Fibroblast of skin of scalp (primary cell): ENCODE measurements around the gene MARCHF9.
A peak's percentile ranks its signal among the peaks of the same experiment; 100 is the strongest.

Experiments
- DNase-seq: peaks from one replicate; pipeline ENCODE4 v3.0.0-alpha.2; 2013

The MARCHF9 gene

DNA sequence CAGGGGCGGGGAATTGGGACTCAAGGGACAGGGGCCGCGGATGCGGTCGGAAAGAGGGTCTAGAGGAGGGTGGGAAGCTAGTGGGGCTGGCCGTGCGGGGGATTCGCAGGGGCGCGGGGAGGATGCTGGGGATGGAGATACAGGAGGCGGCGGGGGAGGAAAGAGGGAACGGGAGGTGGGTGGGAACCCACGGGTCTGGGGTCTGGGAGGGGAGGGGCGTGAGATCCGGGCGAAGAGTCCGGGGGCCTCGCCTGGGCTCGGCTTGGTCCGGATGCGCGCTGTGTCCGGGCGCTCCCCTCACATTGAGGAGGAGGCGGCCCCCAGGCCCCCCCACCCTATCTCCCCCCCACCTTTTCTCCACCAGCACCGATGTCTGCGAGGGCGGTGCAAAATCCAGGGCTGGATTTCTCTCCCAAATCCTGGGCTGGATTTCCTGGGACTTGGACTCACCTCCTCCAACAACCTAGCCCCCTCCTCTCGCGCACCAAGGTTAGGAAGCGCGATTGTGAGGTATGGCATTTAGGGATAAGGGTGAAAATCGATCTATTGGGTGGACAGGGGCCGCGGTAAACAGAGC is 16.2 kb upstream of the MARCHF9 start, which contains the start of gene AGAP2:
Gene AGAP2, minus strand, starts transcription at position 82 of the 577 bp plus-strand sequence. CDS start 496 bp downstream, outside the sequence.
- no peak for DNase-seq

DNA sequence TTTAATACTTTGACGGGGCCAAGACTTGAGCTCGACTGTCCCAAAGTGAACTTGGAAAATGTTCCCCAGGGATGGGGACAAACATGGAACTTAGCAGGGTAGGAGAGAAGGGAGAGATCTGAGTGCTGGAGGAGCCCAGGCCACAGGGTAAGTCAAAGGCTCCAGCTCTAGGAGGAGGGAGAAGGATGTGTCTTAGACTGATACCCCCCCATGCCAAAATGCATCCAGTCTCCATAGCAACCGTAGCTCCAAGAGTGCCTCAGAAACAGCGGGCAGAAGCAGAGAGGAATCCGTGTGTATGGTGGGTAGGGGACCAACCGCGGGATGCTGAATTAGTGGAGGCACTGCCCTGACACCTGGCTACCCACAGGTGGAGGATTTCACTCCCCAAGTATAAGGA is 15.5 kb upstream of the MARCHF9 start:
- no peak for DNase-seq

DNA sequence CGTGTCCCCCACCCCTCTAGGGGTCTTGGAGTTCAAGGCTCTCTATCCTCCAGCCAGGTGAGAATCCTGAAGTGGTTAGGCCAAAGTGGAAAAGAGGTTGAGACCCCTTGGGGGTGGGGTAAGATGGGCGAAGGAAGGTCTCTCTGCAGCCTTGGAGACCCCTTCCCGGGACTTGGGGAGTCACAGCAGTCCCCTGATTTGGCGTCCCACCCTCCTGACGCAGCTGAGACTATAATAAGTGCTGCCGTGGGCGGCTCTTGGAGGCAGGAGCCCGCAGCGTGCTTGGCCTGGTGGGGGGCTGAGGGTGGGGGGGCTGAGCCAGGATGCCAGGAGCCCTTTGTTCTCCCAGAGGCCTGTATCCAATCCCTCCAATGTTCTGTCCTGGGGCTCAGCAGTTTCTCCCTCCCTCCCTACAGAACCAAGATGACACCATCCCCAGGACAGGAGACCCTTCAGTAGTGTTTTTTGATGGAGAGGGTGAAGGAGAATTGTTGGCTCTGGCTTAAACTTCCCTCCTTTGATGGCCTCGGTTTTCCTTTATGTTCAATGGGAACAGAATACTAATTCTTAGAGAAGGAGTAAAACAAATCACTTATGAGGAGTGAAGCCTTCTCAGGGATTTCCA is 14.9 kb upstream of the MARCHF9 start:
- DNase-seq: no peak

DNA sequence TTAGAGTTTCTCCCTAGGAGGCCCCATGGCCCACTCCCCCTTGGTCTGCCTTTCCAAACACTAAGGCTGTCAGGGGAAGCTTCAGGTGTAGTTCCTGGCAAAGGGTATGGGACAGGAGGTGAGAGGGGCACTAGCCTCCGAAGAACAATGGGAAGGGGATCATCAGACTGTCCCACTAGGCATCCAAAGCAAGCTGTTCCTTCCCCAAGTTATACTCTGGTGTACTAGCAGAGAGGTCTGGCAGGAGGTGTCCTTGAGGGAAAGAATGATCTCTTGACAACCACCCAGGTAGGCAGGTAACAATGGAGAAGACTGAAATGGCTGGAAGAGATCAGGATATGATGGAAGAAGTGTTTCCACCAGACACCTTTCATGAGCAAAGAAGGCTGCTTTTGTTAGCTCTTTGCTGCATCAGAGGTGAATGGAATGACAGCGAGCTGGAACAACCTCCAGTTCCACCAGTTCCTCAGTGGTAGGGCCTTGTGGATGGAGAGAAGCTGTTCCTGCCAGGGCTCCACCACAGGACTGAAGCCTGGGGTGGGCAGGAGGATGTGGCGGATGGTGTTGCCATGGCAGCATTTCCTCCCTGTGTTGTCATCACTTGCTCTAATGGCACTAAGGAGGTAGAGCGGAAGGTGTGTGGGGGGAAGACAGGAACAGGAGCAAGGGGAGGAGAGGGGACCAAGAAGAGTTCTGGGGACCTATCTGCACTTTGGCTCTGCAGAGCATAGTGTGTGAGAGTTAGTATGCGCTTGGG is 14.1 kb upstream of the MARCHF9 start:
- DNase-seq: no peak

DNA sequence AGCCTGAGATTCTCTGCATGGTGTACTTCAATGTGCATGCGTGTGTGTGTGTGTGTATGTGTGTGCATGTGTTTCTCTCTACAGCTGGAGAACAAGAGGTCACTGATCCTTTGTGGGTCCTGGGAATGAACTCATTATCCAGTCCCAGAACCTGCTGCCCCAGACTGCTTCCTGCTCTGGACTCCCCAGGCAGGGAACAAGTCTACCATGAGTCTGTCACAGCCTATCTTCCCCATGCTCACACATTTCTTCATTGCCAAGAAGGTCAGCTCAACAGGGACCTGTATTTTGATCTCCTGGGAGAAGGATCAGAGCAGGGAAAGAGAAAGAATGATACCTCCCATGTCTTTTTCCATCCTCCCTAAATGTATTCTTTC is 13.5 kb upstream of the MARCHF9 start:
- DNase-seq: no peak

DNA sequence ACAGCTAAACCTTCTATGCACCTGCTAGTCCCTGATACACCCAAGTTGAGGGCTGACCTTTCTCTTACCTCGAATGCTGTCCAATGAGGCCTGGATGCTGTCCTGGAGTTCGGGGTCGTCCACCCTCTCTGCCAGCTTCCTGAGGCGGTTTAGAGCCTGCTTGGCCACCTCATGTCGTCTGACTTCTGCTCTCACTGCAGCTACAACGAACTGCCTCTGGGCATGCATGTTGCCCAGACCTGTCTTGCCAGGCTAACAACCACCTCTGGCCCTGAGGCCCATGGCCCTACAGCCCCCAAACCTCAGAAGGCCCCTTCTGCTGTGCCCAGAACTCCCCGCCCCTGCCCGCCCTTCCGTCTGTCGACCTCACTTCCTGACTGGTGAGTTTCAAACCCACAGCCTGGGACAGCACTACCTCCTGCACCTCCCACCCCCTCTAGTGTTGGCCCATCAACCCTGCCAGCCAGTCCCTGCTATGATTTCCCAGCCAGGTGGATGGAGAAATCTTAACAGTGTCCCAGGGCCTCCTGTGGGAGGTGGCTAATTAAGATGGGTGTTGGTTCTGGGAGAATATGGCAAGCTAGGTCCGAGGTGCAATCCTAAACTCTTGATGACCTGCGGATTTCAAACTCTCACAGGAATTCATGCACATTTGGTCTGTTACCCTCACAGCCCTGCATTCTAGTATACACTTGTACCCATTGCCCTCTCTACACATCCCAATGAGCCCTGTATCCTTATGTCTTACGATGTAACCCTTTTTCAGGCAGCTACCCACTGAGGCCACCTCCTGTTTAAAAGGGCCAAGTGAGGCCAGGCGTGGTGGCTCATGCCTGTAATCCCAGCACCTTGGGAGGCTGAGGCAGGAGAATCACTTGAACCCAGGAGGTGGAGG is 12.8 kb upstream of the MARCHF9 start:
- DNase-seq: no peak

DNA sequence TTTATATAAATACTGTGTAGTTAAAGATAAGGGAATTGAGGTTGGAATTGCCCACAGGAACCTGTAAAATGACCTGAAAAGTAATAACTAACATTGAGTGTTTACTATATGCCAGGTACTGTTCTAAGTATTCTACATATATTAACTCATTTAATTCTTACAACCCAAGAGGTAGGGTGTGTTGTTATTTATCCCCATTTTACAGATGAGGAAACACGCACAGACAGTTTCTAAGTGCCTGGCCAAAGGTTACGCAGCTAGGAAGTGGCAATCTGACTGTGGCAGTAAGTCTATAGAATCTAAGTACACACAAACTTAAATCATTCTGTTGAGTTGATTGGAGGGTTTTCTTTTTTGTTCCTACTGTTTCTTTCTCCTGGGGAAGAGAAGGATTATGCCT is 11.1 kb upstream of the MARCHF9 start:
- DNase-seq: no peak

DNA sequence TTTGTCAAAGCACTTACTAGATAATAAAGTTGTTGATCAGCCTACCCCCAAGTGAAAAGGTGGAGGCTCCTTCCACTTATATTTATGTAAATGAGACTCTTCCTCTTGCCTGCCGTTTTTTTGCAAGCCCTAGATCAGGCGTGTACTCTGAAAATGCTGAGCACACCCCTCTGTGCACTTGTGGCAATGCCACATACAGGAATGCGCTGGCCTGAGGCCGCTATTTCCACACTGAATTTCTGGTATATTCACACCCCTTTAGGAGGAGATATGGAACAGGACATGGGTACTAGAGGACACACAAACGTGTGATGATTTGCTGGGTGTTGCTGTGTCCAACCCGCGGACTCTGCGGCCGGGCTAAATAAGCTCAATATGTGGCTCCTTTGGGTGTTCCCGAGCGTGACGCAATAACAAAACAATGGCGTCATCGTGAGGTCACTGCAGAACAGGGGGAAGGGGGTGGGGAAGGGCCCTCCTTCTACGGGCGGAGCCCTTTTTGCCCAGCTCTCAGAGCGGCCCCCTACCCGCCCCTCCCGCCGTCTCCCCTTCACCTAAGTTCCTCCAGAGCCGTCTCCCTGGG is 10.6 kb upstream of the MARCHF9 start:
- DNase-seq: peak; percentile 88

DNA sequence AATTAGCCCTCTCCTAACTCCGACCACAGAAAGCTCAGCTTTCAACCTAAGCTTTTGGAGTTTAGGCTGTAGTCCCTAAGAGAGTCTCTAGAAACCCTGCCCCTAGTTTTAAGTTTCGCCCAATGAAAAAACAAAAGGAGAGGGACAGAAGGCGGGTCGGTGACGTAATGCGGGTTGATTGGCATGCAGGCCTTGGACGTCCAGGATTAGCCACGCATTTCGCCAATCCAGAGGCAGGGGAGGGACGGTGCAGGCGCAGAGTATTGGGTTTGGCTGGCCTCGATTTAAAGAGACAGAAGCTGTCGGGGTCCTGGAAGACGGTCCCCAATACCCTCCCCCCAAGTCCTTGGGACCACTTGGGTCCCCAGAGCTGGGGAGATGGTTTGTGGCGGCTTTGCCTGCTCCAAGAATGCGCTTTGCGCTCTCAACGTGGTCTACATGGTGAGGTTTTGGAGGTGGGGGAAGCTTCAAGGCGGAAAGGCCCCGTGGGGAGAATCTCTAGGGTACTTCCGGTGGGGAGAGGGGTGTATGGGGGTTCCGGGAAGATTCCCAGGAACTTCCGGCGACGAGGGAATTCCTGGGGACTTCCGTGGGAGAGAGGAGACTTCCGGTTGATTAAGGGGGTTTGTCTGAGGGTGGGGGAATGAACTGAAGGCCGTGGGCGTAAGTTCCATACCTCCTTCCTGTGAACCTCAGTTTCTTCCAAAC is 10.0 kb upstream of the MARCHF9 start, which contains the start of gene TSPAN31:
Gene TSPAN31, plus strand, starts transcription at position 263 of the 708 bp plus-strand sequence. Its CDS starts 116 bp downstream, at position 379.
- DNase-seq: peak; percentile 99

DNA sequence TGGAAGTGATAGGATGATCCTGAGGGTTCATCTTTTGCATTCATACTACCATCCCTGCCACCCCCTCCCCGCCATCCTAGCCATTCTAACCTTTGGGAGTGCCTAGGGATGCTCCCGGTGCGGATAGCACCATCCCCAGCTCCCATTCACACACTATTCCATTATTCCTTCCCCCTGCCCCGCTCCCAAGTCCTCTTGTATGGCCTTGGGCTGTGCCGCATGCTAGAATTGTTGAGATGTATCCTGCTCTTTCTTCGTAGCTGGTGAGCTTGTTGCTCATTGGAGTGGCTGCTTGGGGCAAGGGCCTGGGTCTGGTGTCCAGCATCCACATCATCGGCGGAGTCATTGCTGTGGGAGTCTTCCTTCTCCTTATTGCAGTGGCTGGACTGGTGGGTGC is 9.4 kb upstream of the MARCHF9 start:
- DNase-seq: no peak

DNA sequence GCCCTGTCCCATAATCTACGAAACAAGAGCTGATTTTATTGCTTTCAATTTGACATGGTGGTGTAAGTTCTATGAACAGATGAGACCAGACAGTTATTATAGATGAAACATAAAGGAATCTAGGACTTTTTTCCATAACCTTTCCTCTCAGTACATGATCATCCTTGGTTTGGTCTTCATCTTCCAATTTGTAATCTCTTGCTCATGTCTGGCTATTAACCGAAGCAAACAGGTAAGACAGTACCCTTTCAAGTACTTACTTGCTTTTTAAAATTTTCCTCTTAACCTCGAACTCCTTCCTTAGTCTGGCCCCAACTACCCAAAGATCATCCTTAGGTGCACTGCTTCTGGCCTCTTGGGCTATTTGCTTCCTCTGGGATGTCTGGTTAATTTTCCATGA is 8.9 kb upstream of the MARCHF9 start:
- no peak for DNase-seq

DNA sequence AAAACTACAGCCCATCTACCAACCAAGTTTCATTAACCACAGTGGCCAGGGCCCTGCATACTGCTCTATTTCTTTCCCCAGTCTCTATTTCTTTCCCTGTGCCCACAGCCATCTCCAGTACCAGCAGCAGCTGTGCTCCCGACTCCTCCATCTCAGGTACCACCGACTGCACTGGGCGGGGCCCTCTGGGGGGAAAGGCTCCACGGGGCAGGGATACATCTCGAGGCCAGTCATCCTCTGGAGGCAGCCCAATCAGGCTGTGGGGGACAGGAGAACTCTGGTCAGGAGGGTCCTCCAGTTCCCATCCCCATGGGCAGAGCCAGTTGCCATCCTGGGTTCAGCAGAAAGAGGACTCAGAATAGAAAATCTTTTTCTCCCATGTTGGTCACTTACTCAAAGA is 5.8 kb upstream of the MARCHF9 start:
- no peak for DNase-seq

DNA sequence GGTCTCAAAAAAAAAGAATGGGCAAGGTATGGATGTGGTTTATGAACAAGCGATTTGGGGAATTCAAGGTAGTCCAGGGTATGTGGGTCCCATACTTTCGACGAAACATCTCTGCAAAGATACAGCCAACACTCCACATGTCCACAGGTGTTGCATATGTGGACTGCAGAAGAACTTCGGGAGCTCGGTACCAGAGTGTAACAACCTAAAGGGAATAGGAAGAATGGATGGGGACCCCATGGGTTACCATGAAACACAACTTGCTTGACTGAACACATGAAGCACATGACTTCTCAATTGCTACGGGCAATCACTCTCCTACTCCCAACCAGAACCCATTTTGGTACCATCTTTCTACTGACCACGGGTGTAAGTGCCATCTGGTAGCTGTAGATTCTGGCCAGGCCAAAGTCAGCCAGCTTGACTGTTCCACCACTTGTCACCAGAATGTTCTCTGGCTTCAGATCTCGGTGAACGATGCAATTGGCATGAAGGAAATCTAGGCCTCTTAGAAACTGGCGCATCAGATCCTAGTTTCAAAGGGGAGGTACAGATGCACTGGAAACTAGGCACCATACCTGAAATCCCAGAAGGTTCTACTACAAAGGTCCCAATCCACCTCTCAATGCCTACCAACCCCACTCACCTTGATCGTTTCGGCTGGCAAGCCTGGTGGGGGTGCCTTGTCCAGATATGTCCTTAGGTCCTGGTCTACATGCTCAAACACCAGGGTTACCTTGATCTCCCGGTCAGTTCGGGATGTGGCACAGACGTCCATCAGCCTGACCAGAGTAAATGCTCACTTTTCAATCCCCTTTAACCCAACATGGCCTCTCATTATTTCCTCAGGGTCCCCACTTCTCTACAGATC is 4.1 kb upstream of the MARCHF9 start:
- DNase-seq: no peak

DNA sequence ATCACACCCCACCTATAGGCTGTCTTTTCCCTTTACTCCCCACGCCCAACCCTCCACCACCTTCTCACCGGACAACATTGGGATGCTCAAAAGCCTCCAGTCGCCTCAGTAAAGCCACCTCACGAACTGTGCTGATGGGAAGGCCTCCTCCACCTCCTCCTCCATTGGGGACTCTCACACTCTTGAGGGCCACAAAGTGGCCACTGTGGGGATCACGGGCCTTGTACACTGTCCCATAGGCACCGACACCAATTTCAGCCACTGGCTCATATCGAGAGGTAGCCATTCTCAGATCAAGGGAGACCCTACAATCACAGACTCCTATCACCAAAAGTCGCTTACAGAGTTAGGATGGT is 3.5 kb upstream of the MARCHF9 start:
- no peak for DNase-seq

DNA sequence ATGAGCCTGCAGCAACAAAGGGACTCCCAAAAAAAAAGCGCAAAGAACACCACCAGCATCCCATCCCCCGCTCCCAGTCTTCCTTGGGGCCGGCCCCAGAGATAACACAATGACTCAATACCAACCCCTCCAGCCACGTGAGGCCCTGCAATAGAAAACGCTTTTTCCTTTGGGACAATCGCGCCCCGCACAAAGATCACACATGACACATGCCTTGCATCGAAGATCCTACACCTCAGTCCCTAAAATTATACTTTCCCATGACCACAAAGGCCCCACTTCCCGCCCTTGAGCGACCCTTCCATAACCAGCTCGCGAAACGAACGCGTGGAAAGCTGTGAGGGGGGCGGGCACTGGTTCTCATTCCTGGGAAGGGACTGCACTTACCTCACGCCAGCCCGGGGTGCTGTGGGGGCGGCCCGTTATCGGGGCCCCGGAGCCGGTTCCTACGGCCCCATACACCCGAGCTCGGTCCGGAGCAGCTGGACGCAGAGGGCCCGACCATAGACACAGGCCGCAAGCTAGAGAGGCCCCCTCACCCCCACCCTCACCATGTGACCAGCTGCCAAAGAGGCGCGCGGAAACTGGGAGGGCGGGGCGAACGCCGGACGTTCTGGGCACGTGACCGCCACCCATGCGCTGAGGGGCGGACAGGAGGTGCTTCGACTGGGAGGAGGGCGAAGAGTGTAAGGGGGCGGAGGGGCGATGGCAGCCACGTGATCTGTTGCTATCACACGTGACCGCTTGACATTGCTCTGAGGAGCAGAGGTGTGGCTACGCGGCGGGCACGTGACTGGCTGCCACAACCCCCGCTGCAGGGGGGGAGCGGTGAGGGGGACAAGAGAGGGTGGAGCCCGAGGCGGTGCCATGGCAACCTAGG is 2.9 kb upstream of the MARCHF9 start, which contains the start of gene CDK4:
Gene CDK4, minus strand, starts transcription at position 523 of the 880 bp plus-strand sequence. CDS start 593 bp downstream, outside the sequence.
- DNase-seq: peak; percentile 100

DNA sequence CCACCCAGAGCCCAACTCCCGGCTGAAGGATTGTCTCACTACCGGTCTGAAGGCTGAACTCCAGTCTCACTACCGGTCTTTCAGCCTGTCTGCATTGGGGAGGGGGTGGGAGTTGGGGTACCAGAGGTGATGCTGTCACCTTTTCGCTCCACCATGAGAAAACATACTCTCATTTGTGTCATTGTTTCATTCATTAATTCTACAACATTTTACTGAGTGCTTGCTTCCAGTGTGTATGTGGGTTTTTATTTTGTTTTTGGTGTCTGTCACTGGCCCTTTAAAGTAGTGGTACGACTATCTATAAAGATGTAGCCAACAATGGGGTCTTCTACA is 2.3 kb upstream of the MARCHF9 start:
- no peak for DNase-seq

DNA sequence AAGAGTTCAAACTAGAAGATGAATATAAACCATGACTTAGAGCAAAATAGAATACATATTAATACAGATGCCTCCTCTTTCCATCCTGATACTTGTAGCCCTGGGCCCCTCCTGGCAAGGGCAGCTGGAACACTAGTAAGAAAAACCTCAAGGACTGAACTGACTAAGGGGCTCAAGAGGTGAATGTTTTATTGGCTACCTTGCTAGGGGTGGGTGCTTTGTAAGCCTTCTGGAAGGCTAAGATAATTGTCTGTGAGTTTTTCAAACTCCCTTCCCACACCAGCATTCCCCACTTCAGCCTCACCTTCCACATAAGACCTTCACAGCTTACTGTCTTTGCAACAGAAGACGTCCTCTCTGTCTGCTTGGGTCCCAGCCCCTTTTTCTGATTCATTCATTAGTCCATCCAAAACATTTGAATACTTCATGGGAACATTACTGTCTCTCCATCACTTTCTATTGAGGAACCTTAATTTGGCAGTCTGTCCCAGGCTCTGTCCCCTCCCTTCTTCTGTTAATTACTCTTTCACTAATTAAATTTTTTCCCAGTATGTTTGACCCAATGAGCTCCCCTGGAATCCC is 1.1 kb upstream of the MARCHF9 start:
- no peak for DNase-seq

DNA sequence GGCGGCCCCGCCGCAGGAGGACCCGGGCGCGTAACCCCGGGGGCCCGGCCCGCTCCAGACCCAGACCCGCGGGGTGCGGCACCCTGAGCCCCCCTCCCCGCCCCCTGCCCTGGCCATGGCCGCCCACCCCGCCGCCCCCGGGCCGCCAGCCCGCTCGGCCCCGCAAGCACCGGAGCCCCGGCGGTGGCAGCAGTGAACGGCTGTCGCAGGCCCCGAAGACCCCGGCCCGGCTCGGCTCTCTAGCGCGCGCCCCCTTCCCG is 221 bp downstream of the MARCHF9 start:
- DNase-seq: no peak
